GM19452 (cell line): ENCODE measurements around the gene FCRL6.

Source experiments
- ATAC-seq: cut with Tn5 transposase; IDR thresholded peaks from one replicate; pipeline ENCODE4 v1.9.1; 2021; ENCODE audit not compliant: unreplicated experiment

FCRL6 gene

GRCh38 chr1:159802111-159802510 lies at the start of gene FCRL6:
Gene FCRL6 (plus strand): TSS chr1:159802360. CDS start chr1:159802425, 65 bp downstream.
- ATAC-seq, result no peak

- ATAC-seq, result no peak
These were observed 48.8 kb upstream of the FCRL6 start for GRCh38 chr1:159753386-159753785.

GRCh38 chr1:159755451-159756007 lies 46.6 kb upstream of the FCRL6 start:
- ATAC-seq, result no peak

- no peak for ATAC-seq
These were observed 45.8 kb upstream of the FCRL6 start for GRCh38 chr1:159756397-159756796.

- no peak for ATAC-seq
These were observed 38.5 kb upstream of the FCRL6 start for GRCh38 chr1:159763686-159764085.

- ATAC-seq, result no peak
These were observed 36.4 kb upstream of the FCRL6 start for GRCh38 chr1:159765806-159766205.

GRCh38 chr1:159771127-159771895 lies 30.8 kb upstream of the FCRL6 start:
- ATAC-seq, result no peak

GRCh38 chr1:159774465-159774864 lies 27.7 kb upstream of the FCRL6 start:
- ATAC-seq, result no peak

GRCh38 chr1:159775716-159776115 lies 26.4 kb upstream of the FCRL6 start:
- ATAC-seq, result no peak

- ATAC-seq, result no peak
These were observed 23.9 kb upstream of the FCRL6 start for GRCh38 chr1:159778266-159778665.

- ATAC-seq, result no peak
These were observed 22.7 kb upstream of the FCRL6 start for GRCh38 chr1:159779403-159779851.

GRCh38 chr1:159780583-159781582 lies 21.3 kb upstream of the FCRL6 start, which contains the start of gene DUSP23:
Gene DUSP23 (plus strand): TSS chr1:159780962. CDS start chr1:159781101, 139 bp downstream.
- peak; percentile 98 for ATAC-seq

GRCh38 chr1:159781992-159782391 lies 20.2 kb upstream of the FCRL6 start:
- no peak for ATAC-seq

GRCh38 chr1:159783724-159784123 lies 18.4 kb upstream of the FCRL6 start:
- ATAC-seq, result no peak

GRCh38 chr1:159786465-159786864 lies 15.7 kb upstream of the FCRL6 start:
- ATAC-seq, result no peak

GRCh38 chr1:159786966-159787365 lies 15.2 kb upstream of the FCRL6 start:
- no peak for ATAC-seq

- ATAC-seq, result no peak
These were observed 11.8 kb upstream of the FCRL6 start for GRCh38 chr1:159790237-159790917.

GRCh38 chr1:159791031-159791430 lies 11.1 kb upstream of the FCRL6 start:
- ATAC-seq, result no peak

GRCh38 chr1:159791461-159791860 lies 10.7 kb upstream of the FCRL6 start:
- ATAC-seq, result no peak

GRCh38 chr1:159795534-159795933 lies 6.6 kb upstream of the FCRL6 start:
- ATAC-seq, result no peak

- no peak for ATAC-seq
These were observed 3.3 kb upstream of the FCRL6 start for GRCh38 chr1:159798893-159799292.
